ENCODE results near the gene KCNN3. TPM values are rescaled to one million over a fixed set of nuclear protein-coding genes. Genes with fewer than 3 reads are reported as not detected.

KCNN3 gene
- total and polyA plus RNA-seq, 2 of the 8 experiments (the other 6 are each of a cell fraction or from before 2014, with no cell fraction given): 2.8 to 3.7 TPM

DNA sequence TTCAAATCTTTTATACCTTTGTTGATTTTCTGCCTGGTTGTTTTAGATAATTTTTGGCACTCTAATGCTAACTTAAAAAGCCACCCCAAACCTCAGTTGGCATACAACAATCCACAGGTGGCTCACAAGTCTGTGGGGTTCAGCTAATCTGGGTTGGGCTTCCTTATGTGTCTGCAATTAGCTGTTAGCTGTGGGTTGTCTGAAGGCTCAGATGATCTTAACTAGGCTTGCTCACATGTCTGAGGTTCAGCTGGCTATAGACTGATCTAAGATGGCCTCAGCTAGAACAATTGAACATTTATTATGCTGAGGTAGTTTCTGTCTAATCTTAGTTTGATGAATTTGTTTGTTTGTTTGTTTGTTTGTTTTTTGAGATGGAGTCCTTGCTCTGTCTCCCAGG lies 217.2 kb downstream of the KCNN3 start:
- Histone ChIP-seq H3K23ac (ENCODE audit: insufficient read length) (no peak overlapping the region), H3K56ac (replicated peaks; ENCODE audit: insufficient read length, low read depth, low read length) (no peak overlapping the region), H3K14ac (ENCODE audit: insufficient read length) (no peak overlapping the region), H4K8ac (ENCODE audit: extremely low read depth, insufficient read depth, low read length) (no peak overlapping the region), H3K27me3 (replicated peaks in 1 of 4; ENCODE audit: control insufficient read depth in 3 of 4, extremely low read depth in 1 of 4, insufficient read depth in 3 of 4, low read length in 3 of 4) (no peaks in the 10 kb centered on the region), H3K79me1 (ENCODE audit: low read depth, low read length) (no peaks in the 10 kb centered on the region), H3K36me3 (ENCODE audit: control insufficient read depth in 2 of 4, insufficient read depth in 4 of 4, low read length in 3 of 4) (no peaks in the 10 kb centered on the region), H3K27ac (ENCODE audit: low read depth, low read length) (no peak overlapping the region), H3K4me3 (ENCODE audit: extremely low read depth in 1 of 4, insufficient read depth in 2 of 4, low read depth in 3 of 4, low read length in 4 of 4) (no peak overlapping the region), H3K18ac (ENCODE audit: extremely low read depth, low read length) (no peak overlapping the region), H2BK15ac (ENCODE audit: low read length) (no peak overlapping the region), H3K9ac (replicated peaks in 1 of 4; ENCODE audit: extremely low read depth in 1 of 4, low read depth in 3 of 4, low read length in 3 of 4) (no peak overlapping the region), H2AK5ac (ENCODE audit: low read depth, low read length) (no peak overlapping the region), H3K23me2 (ENCODE audit: low read depth, low read length) (no peaks in the 10 kb centered on the region), H4K5ac (ENCODE audit: insufficient read length, low read depth, low read length) (no peak overlapping the region), H3K4me2 (ENCODE audit: insufficient read depth in 1 of 2, low read depth in 2 of 2, low read length in 2 of 2) (no peak overlapping the region), H2BK12ac (ENCODE audit: low read depth, low read length) (no peak overlapping the region), H4K20me1 (replicated peaks in 1 of 2; ENCODE audit: control insufficient read depth in 1 of 2, insufficient read depth in 2 of 2, low read length in 2 of 2) (no peaks in the 10 kb centered on the region), H3K9me3 (ENCODE audit: insufficient read depth in 2 of 2, low read depth in 1 of 2, low read length in 1 of 2) (no peaks in the 10 kb centered on the region), H2BK120ac (replicated peaks; ENCODE audit: low read depth, low read length) (no peak overlapping the region), H4K91ac (replicated peaks; ENCODE audit: insufficient read length, low read length) (no peak overlapping the region), H3K4me1 (replicated peaks in 1 of 4; ENCODE audit: control insufficient read depth in 3 of 4, insufficient read depth in 4 of 4, low read length in 3 of 4) (peaks cover 0 to 3% (median 1%) of the 10 kb centered on the region in 4 experiments; a peak in 2 of 7 replicates), H3K79me2 (ENCODE audit: control insufficient read depth in 1 of 2, insufficient read depth in 2 of 2, low read length in 2 of 2) (no peaks in the 10 kb centered on the region), H2BK20ac (ENCODE audit: low read length) (no peak overlapping the region), H2BK5ac (ENCODE audit: low read depth, low read length) (no peak overlapping the region), H2AFZ (ENCODE audit: low read length) (peak overlapping the region; percentile 95), H3K4ac (replicated peaks; ENCODE audit: insufficient read length, low read depth, low read length) (no peak overlapping the region)
- no peak for FAIRE-seq
- ChIA-PET CTCF (ENCODE audit: partially characterized antibody) (no interaction called here), POLR2A (ENCODE audit: partially characterized antibody) (no interaction called here)
- TF ChIP-seq RNF2 (IDR thresholded peaks at IDR 0.05; ENCODE audit: borderline replicate concordance, low read depth, low read length, missing control alignments, poor library complexity, severe bottlenecking): no peak
- no peak for TF ChIP-seq CBX8 (IDR thresholded peaks at IDR 0.05; ENCODE audit: borderline replicate concordance, low read depth, low read length)
- TF ChIP-seq JUND (IDR thresholded peaks at IDR 0.05; ENCODE audit: low read length): no peak
- TF ChIP-seq TBP (IDR thresholded peaks at IDR 0.05; ENCODE audit: low read depth, low read length): no peak
- TF ChIP-seq KDM1A (IDR thresholded peaks at IDR 0.05; ENCODE audit: borderline replicate concordance, low read length): no peak
- no peak for TF ChIP-seq TAF7 (optimal IDR thresholded peaks at IDR 0.05; ENCODE audit: borderline replicate concordance, low read depth, low read length)
- TF ChIP-seq POU5F1 (IDR thresholded peaks at IDR 0.05; ENCODE audit: low read depth, low read length): no peak
- TF ChIP-seq SIX5 (IDR thresholded peaks at IDR 0.05; ENCODE audit: low read depth, low read length): no peak
- no peak for TF ChIP-seq SUZ12 (IDR thresholded peaks at IDR 0.05; ENCODE audit: low read length)
- no peak for TF ChIP-seq CHD2 (IDR thresholded peaks at IDR 0.05; ENCODE audit: low read length)
- TF ChIP-seq EZH2 (IDR thresholded peaks at IDR 0.05; ENCODE audit: low read depth, low read length, severe bottlenecking): no peak
- TF ChIP-seq BRCA1 (IDR thresholded peaks at IDR 0.05; ENCODE audit: low read depth, low read length): no peak
- TF ChIP-seq RBBP5 (IDR thresholded peaks at IDR 0.05; ENCODE audit: borderline replicate concordance, low read depth, low read length): no peak
- no peak for DNase-seq (ENCODE audit: low read depth in 1 of 2, low spot score in 2 of 2)
